Inflammatory macrophage treated with lipopolysaccharide for 1 hour (primary cell): ENCODE data around the gene PCLO.
"Not testable (repeated sequence)": the region's sequence is repeated elsewhere in the genome, so short reads cannot be mapped to it uniquely, and the experiment has no call there.

Experiments
- DNase-seq, 2 donors: peaks; one replicate each; pipeline ENCODE4 v3.0.0-alpha.2; 2020 to 2022

The PCLO gene

DNA sequence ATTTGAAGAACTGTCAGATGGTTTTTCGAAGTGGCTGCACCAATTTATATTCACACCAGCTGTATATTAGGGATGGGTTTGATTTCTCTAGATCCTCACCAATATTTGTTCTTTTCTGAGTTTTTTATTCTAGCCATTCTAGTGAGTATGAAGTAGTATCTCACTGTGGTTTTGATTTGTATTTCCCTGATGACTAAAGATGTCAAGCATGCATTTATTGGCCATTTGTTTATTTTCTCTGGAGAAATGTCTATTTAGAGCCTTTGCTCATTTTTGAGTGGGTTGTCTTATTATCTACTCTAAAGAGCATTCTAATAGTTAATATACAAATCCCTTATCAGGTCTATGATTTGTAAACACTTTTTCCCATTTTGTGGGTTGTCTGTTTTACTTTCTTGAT is 123.9 kb downstream of the PCLO start:
- DNase-seq: no peak

- no peak for DNase-seq
Measured at GRCh38 chr7:83036721-83037380, 125.8 kb downstream of the PCLO start.

GRCh38 chr7:83036130-83036529 is 126.6 kb downstream of the PCLO start:
- no peak for DNase-seq

GRCh38 chr7:83032195-83032594 is 130.5 kb downstream of the PCLO start:
- DNase-seq: no peak

DNA sequence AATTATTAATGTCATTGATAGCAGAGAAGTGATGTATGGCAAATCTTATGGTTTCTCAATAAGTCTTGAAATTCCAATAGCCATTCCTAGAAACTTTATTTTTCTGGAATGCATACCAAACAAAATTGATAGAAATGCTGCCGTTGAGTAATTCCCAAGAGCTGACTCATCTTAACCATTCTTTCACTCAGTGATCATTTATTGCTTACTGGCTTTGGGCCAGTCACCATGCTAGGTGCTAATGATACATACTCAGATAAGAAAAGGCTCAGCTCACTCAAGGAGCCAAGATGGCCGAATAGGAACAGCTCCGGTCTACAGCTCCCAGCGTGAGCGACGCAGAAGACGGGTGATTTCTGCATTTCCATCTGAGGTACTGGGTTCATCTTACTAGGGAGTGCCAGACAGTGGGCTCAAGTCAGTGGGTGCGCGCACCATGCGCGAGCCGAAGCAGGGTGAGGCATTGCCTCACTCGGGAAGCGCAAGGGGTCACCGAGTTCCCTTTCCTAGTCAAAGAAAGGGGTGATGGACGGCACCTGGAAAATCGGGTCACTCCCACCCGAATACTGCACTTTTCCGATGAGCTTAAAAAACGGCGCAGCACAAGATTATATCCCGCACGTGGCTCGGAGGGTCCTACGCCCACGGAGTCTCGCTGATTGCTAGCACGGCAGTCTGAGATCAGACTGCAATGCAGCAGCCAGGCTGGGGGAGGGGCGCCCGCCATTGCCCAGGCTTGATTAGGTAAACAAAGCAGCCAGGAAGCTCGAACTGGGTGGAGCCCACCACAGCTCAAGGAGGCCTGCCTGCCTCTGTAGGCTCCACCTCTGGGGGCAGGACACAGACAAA is 138.6 kb downstream of the PCLO start:
- DNase-seq: not testable (repeated sequence)

DNA sequence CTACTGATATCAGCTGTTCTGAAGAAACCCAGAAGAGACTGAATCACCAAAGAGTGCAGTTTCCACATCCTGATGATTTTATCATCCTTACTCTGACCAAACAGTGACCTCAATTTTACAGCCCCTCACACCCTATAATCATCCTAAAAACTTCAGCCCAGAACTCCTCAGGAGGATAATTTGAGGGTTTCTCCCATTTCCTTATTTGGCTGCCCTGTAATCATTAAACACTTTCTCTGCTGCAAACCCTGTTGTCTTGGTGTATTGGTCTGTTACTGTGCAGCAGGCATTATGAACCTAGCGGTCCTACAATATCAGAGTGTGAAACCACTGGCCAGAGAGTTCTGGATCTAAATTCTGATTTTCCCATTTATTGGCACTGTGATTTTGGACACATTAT is 141.7 kb downstream of the PCLO start:
- no peak for DNase-seq

DNA sequence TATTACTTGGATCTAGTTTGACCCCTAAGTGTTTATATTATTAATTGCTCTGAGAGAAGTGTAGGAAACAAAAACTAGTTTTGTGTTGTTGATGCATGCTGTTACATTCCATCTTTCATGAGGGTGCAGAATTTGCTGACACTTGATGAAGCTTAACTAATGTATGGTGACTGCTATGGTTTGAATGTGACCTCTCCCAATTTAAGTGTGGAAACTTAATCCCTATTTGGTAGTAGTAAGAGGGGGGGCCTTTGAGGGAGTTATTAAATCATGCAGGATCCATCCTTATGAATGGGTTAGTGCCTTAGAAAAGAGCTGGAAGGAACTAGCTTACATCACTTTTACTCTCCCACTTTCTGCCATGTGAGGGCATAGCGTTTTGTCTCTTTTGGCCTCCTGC is 142.5 kb downstream of the PCLO start:
- DNase-seq: no peak

- DNase-seq: no peak
Measured at GRCh38 chr7:83015916-83016315, 146.8 kb downstream of the PCLO start.

DNA sequence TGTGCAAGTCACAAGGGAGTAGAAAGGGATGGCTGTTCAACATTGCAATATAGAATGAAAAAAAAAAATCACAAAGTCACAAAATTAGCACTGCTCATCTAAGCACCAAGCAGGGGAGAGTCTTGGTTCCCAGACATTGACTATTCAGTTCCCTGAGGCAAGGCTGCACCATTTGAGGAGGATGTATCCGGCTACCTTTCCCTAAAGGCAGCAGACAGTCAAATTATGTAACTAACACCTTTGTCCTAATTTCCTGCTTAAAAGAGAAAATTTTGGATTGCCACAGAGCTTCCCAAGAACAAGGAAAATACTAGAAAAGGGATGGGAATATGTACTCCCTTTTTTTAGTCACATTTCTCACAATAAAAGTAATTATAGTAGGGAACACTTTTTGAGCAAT is 148.1 kb downstream of the PCLO start:
- DNase-seq: no peak

DNA sequence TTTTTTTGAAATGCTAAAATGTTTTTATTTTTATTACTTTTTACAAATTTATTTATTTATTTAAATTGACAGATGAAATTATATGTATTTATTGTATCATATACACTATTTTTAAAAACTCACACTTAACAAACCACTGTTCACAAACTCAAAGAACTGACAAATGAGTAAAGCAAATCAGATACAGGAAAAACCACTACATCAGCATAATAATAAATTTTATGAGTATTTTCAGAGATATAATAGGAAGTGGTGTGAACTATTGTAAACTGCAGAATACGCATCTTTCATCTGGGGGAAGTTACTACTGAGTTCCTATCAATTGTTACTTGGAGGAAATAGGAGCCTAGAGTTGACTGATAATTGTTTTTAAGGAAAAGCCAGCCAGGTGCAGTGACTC is 150.7 kb downstream of the PCLO start:
- DNase-seq: no peak

- no peak for DNase-seq
Measured at GRCh38 chr7:83005410-83005809, 157.3 kb downstream of the PCLO start.

DNA sequence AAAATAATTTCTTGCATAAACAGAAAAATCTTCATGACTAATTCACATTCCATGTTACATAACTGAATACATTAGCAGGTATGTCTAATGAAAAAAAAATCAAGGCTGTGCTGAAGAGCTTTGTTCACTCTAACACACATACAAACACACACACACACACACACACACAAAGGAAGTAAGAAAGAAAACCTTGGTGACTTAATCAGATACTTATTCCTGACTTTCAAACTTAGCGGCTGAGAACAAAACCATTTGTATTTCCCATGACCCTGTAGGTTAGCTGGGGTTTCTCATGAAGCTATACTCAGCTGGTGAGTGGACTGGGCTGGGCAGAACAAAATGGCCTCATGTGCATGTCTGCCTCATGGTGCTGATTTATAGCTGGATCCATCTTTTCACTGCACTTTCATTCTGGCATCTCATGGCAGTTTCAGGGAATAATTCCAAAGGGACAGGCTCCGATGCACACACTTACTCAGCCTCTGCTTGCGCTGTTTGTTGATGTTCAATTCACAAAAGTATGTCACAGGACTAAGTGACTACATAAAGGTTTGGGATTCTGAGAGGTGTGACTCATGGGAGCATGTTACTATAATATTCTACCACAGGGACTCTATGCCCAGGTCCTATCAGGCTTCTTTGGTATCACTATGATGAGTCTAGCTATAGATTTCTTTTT is 161.2 kb downstream of the PCLO start:
- DNase-seq: no peak

- no peak for DNase-seq
Measured at GRCh38 chr7:82998436-82998835, 164.2 kb downstream of the PCLO start.

- no peak for DNase-seq
Measured at GRCh38 chr7:82985144-82985802, 177.4 kb downstream of the PCLO start.

DNA sequence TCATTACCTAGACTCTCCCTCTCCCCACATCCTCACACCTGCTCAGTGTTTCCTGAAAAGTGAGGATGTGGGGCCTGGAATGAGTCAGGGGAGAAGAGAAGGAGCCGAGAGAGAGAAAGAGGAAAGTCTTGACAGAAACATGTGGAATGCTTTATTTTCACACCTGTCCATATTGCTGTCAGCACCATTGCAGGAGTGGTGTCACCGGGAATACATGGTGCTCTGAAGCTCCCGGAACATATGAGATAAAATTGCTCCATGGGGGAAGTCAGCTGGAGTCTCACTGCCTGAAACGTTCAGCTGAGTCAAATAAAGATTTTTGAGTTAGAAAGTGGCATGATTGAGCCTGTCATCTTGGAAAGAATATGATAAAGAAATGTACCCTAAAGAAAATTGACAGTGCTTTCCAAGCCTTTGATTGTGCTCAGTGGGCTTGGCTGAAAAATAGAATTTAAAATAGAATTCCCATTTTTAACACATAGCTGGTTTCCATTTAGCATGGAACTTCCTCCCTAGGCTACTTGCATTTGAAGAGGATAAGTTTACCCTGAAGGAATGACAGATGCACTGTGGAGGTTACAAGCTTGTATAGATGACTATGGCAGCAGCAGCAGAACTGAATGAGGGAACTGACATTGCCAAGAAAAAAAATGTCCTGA is 182.4 kb downstream of the PCLO start:
- no peak for DNase-seq

DNA sequence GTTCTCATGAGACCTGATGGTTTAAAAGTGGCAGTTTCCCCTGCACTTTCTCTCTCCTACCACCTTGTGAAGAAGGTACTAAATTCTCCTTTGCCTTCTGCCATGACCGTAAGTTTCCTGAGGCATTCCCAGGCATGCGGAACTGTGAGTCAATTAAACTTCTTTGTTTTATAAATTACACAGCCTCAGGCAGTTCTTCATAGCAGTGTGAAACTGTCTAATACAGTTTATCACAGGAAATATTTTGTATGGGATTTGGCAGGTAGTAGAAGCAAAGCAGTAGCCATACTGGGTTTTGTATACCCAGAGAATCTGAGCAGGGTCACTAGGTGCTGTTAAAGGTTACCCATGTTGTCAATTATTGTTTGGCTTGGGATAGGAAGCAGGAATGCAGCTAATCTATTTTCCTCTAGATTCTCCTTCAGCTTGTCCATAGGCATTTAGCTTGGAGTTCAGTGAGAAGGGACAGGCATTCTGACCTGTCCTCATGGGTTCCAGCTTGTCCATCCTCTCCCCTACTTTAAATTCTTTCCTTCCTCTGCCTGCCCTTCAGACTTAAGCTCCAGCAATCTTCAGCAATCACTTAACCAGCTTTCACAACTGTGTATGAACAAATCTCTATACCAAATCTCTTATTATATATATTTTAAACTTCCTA is 186.7 kb downstream of the PCLO start:
- DNase-seq: no peak

DNA sequence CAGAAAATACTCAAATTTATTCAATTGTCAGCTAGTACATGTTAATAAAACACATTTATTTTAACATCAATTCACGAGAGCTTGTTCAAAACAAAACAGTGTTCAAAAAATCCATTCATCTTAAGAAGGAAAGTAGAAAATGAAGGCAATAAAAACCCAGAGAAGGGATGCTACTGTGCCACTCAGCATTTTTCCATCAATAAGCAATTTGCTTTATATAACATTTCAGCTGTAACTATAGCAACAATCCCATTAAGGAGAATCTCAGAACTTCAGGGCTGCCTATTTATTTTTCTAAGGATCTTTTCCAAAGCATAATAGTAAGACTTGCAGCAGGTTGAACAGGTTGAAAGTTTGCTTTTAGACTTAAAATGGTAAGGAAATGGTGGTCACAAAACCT is 190.5 kb downstream of the PCLO start:
- no peak for DNase-seq

GRCh38 chr7:82965088-82966036 is 197.3 kb downstream of the PCLO start:
- no peak for DNase-seq

DNA sequence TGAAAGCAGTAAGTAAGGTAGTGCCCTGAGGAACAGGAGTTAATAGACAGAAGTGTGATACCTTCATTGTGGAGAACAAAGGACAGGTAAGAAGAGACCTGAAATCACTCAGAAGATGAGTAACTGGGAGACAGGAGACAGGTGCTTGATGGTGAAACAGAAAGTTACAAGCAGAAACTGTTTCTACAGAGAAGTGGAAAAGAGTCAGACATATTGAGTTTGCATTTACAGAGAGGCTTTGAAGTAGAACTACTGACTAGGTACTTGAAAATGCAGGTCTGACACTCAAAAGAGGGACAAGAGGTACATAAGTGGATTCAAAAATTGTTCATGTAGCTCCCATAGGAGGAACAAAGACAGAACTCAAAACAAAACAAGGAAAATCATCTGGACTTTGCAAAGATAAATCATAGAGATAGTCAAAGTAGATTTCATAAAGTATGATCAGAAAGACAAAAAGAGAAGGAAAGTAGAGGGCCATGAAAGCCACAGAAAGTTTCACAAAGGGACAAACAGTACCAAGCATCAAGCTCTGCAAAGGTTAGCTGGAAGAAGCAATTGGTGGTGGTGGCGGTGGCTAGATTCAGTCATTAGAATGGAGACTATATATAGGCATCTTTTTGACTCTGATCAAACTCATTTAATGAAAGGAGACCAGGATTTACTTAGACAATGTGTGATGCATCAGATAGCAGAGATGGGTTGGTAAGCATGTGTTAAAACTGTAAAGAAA is 198.4 kb downstream of the PCLO start:
- DNase-seq: no peak

DNA sequence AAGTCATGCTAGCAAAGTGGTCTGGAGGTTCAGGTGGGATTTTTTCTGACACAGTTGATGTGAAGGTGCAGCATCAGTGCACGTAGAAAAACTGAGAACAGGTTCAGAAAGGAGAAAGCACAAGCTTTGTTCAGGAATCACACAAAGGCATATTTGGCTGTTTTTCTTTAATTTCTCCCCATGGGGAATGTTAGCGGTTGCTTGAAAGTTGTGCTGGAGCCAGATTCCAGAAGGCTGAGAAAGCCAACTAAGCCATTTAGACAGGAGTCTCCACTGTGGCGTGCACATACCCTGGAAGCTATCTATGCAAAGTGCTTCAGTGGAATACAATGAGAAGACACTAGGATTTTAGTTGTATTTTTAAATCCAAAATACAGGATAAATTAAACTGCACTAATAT is 201.4 kb downstream of the PCLO start:
- no peak for DNase-seq
